ENCODE measurements around the gene NDUFB11. TPM values are rescaled to one million over a fixed set of nuclear protein-coding genes. Genes with fewer than 3 reads are reported as not detected.
"Not testable (repeated sequence)": the region's sequence is repeated elsewhere in the genome, so short reads cannot be mapped to it uniquely, and the experiment has no call there.

The NDUFB11 gene
- total and polyA plus RNA-seq, 7 experiments from 2014 or later, result 51.3 to 162 (median 58.8) TPM

DNA sequence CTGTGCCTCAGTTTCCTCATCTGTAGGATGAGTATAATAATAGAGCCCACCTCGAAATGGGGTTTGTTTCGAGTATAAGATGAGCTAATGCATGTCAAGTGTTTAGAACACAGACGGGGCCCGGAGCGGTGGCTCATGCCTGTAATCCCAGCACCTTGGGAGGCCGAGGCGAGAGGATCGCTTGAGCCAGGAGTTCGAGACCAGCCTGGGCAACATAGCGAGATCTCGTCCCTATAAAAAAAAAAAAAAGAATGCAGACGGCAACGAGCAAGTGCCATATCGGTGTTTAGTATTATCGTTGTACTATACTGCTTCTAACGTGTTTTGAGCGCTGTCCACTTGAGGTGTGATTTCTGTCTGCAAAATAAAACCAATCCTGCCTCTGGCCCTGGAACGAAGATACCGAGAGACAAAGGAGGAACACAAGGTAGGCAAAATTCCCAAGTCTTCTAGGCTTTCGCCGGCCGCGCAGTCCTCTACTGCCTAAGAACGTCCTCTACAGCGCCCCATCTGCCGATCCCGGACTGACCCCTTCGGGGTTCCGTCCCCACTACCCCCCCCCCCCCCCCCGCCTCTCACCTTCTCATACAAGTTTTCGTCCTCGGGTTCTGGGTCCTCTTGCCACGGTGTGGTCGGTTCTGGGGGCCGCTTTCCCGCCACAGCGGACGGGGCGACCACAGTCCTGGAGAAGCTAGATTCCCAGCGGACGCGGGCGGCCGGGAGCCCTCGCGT lies 442 bp downstream of the NDUFB11 start:
- Histone ChIP-seq H3K27me3 (ENCODE audit: control insufficient read depth in 2 of 2, insufficient read depth in 2 of 2, low read length in 2 of 2) (no peaks in the 10 kb centered on the region), H3K9me3 (ENCODE audit: control insufficient read depth in 2 of 3, low read length in 3 of 3) (no peaks in the 10 kb centered on the region), H3K4me3 (ENCODE audit: low read length) (peak overlapping the region; percentile 77), H3K27ac (ENCODE audit: low read depth, low read length) (peak overlapping the region; percentile 94), H3K36me3 (ENCODE audit: control insufficient read depth in 2 of 3, insufficient read depth in 3 of 3, low read length in 3 of 3) (peaks cover 0 to 25% (median 0%) of the 10 kb centered on the region in 3 experiments), H3K4me1 (ENCODE audit: control insufficient read depth in 2 of 2, insufficient read depth in 2 of 2, low read length in 2 of 2) (peaks cover 6 to 12% of the 10 kb centered on the region in 2 donors)
- H3K4me3 Mint-ChIP-seq, result peak overlapping the region; percentile 92 to 99 (median 96)
- H3K4me1 Mint-ChIP-seq, result peaks cover 6 to 42% (median 26%) of the 10 kb centered on the region in 7 donors
- DNase-seq (no peak), ATAC-seq (peak; percentile 10)
- H3K36me3 Mint-ChIP-seq, result peaks cover 0 to 31% (median 28%) of the 10 kb centered on the region in 5 donors
- ChIA-PET CTCF (interaction anchor here (1.2 to 1.8 kb wide), 2 partner anchors 16 to 47 kb away, joined by 3 to 4 read pairs; no protein-coding TSS in a partner anchor), POLR2A (interaction anchor here (1.2 to 2.8 kb wide), 10 partner anchors 9 to 877 kb away, joined by 3 to 33 read pairs (median 4); partner anchors contain the start of genes CDK16 and USP11)
- no peaks in the 10 kb centered on the region for H3K27me3 Mint-ChIP-seq
- H3K27ac Mint-ChIP-seq, result peak overlapping the region; percentile 93 to 99 (median 96)
- peaks cover 0 to 6% (median 0%) of the 10 kb centered on the region in 11 donors for H3K9me3 Mint-ChIP-seq
- intact Hi-C loops (cut with micrococcal nuclease), result loop anchor here (1.0 to 10.0 kb wide), 10 partner anchors 15 to 881 kb away; partner anchors contain the start of genes RP2 (in 2 of the 2), ZNF674 (in 2 of the 2), CDK16 (in 1 of the 2) and USP11 (in 1 of the 2)

DNA sequence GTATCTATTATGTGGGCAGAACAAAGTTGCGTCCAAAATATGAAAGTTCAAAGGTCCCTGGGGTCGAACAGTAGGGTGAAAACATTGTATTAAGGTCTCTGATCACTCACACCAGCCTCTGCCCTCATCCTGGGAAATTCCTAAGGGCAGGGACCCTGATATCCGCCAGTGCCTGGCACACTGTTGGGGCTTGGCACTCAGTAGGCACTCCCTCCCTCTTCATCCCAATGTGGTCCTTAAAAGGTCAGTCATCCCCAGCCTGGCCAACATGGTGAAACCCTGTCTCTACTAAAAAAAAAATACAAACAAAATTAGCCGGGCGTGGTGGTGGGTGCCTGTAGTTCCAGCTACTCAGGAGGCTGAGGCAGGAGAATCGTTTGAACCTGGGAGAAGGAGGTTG lies 6.3 kb downstream of the NDUFB11 start:
- Histone ChIP-seq H3K36me3 (ENCODE audit: control insufficient read depth in 2 of 3, insufficient read depth in 3 of 3, low read length in 3 of 3) (peaks cover 0 to 15% (median 0%) of the 10 kb centered on the region in 3 experiments), H3K27me3 (ENCODE audit: control insufficient read depth in 2 of 2, insufficient read depth in 2 of 2, low read length in 2 of 2) (no peaks in the 10 kb centered on the region), H3K27ac (ENCODE audit: low read depth, low read length) (no peak overlapping the region), H3K9me3 (ENCODE audit: control insufficient read depth in 2 of 3, low read length in 3 of 3) (no peaks in the 10 kb centered on the region), H3K4me3 (ENCODE audit: low read length) (no peak overlapping the region), H3K4me1 (ENCODE audit: control insufficient read depth in 2 of 2, insufficient read depth in 2 of 2, low read length in 2 of 2) (no peaks in the 10 kb centered on the region)
- Mint-ChIP-seq H3K36me3 (peaks cover 0 to 18% (median 11%) of the 10 kb centered on the region in 5 donors), H3K4me3 (no peak overlapping the region), H3K27me3 (no peaks in the 10 kb centered on the region), H3K27ac (no peak overlapping the region), H3K9me3 (peaks cover 0 to 1% (median 0%) of the 10 kb centered on the region in 11 donors), H3K4me1 (peaks cover 2 to 16% (median 10%) of the 10 kb centered on the region in 7 donors)
- intact Hi-C loops (cut with micrococcal nuclease), result no loop called here
- no peak for DNase-seq
- no peak for ATAC-seq
- ChIA-PET POLR2A (no interaction called here), CTCF (no interaction called here)

DNA sequence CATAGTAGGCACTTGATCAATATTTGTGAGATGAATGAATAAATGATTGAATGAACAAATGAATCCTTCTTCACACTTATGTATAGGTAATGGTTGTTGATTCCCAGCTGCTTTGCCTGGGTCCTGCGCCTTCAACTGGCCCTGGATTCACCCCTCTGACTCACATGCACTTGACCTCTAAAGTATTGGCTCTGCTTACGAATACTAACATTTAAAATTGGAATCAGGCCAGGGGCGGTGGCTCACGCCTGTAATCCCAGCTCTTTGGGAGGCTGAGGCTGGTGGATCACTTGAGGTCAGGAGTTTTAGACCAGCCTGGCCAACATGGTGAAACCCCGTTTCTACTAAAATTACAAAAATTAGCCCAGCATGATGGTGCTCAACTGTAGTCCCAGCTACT lies 8.9 kb downstream of the NDUFB11 start:
- CTCF ChIA-PET; H3K36me3 Mint-ChIP-seq; H3K27ac ChIP-seq (ENCODE audit: low read depth, low read length); H3K4me1 Mint-ChIP-seq; H3K9me3 Mint-ChIP-seq; H3K4me1 ChIP-seq (ENCODE audit: control insufficient read depth in 2 of 2, insufficient read depth in 2 of 2, low read length in 2 of 2); H3K4me3 Mint-ChIP-seq; intact Hi-C loops (cut with micrococcal nuclease); H3K36me3 ChIP-seq (ENCODE audit: control insufficient read depth in 2 of 3, insufficient read depth in 3 of 3, low read length in 3 of 3); H3K27me3 Mint-ChIP-seq; DNase-seq; H3K9me3 ChIP-seq (ENCODE audit: control insufficient read depth in 2 of 3, low read length in 3 of 3); H3K4me3 ChIP-seq (ENCODE audit: low read length); ATAC-seq; H3K27me3 ChIP-seq (ENCODE audit: control insufficient read depth in 2 of 2, insufficient read depth in 2 of 2, low read length in 2 of 2): not testable (repeated sequence)
- POLR2A ChIA-PET, result interaction anchor here (2.2 kb wide), 1 partner anchor 9 kb away, joined by 10 read pairs; the partner anchor contains the start of genes NDUFB11 and RBM10
- H3K27ac Mint-ChIP-seq, result peak overlapping the region in 1 of 9 donors; percentile 33

DNA sequence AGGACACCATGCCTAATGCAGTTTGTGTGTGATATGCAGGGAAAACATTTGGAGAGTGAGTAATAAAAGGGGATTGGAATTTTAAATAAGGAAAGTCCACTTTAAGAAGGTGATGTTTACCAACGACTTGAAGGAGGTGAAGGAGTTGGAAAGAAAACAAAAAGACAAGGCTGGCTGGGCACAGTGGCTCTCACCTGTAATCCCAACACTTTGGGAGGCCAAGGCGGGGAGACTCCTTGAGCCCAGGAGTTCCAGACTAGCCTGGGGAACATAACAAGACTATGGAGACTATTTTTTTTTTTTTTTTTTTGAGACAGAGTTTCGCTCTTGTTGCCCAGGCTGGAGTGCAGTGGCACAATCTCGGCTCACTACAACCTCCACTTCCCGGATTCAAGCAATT lies 11.0 kb downstream of the NDUFB11 start:
- Mint-ChIP-seq H3K27ac (no peak overlapping the region), H3K9me3 (no peaks in the 10 kb centered on the region), H3K27me3 (no peaks in the 10 kb centered on the region), H3K4me1 (peaks cover 0 to 7% (median 4%) of the 10 kb centered on the region in 7 donors), H3K36me3 (no peaks in the 10 kb centered on the region), H3K4me3 (no peak overlapping the region)
- intact Hi-C loops (cut with micrococcal nuclease), result no loop called here
- no peaks in the 10 kb centered on the region for H3K27me3 ChIP-seq (ENCODE audit: control insufficient read depth in 2 of 2, insufficient read depth in 2 of 2, low read length in 2 of 2)
- H3K27ac ChIP-seq (ENCODE audit: low read depth, low read length), result no peak overlapping the region
- ATAC-seq, result no peak
- no peaks in the 10 kb centered on the region for H3K9me3 ChIP-seq (ENCODE audit: control insufficient read depth in 2 of 3, low read length in 3 of 3)
- no peak for DNase-seq
- H3K36me3 ChIP-seq (ENCODE audit: control insufficient read depth in 2 of 3, insufficient read depth in 3 of 3, low read length in 3 of 3), result no peaks in the 10 kb centered on the region
- ChIA-PET POLR2A (interaction anchor here (0.6 to 2.2 kb wide), 2 partner anchors 11 to 12 kb away, joined by 3 to 10 read pairs; partner anchors contain the start of genes NDUFB11 and RBM10), CTCF (no interaction called here)
- H3K4me1 ChIP-seq (ENCODE audit: control insufficient read depth in 2 of 2, insufficient read depth in 2 of 2, low read length in 2 of 2), result no peaks in the 10 kb centered on the region
- no peak overlapping the region for H3K4me3 ChIP-seq (ENCODE audit: low read length)

DNA sequence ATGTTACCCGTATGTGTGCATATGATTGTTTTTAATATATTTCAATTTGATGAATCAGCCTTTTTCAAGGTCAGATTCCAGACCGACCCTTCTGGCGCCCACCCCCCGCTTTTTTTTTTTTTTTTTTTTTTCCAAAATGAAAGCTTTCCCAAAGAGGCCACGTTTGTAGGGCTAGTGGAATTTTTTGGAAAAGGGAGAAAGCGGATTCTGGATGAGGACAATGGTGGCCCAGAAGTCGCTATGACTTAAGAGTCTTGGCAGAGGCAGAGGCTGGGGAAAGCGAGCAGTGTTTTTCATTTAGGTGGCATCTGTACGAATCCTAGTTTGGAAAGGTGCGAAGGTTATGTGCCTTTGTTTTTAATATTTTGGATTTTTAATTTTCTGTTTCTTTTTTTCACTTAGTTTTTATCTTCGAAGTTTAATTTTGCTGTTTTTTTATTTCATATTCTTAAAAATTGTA lies 14.6 kb downstream of the NDUFB11 start:
- ChIA-PET POLR2A (interaction anchor here (0.6 to 3.8 kb wide), 4 partner anchors 15 to 394 kb away, joined by 3 to 33 read pairs (median 4); partner anchors contain the start of genes NDUFB11 and RBM10), CTCF (interaction anchor here (1.1 kb wide), 1 partner anchor 15 kb away, joined by 3 read pairs; the partner anchor contains the start of genes NDUFB11 and RBM10)
- Mint-ChIP-seq H3K27ac (peak overlapping the region in 7 of 9 donors; percentile 9 to 98 (median 93)), H3K9me3 (no peaks in the 10 kb centered on the region), H3K27me3 (no peaks in the 10 kb centered on the region), H3K36me3 (no peaks in the 10 kb centered on the region), H3K4me3 (peak overlapping the region; percentile 59 to 99 (median 96)), H3K4me1 (peaks cover 0 to 7% (median 4%) of the 10 kb centered on the region in 7 donors)
- no peak for ATAC-seq
- H3K4me1 ChIP-seq (ENCODE audit: control insufficient read depth in 2 of 2, insufficient read depth in 2 of 2, low read length in 2 of 2), result no peaks in the 10 kb centered on the region
- no peak overlapping the region for H3K4me3 ChIP-seq (ENCODE audit: low read length)
- no peaks in the 10 kb centered on the region for H3K27me3 ChIP-seq (ENCODE audit: control insufficient read depth in 2 of 2, insufficient read depth in 2 of 2, low read length in 2 of 2)
- peak overlapping the region; percentile 72 for H3K27ac ChIP-seq (ENCODE audit: low read depth, low read length)
- no peaks in the 10 kb centered on the region for H3K9me3 ChIP-seq (ENCODE audit: control insufficient read depth in 2 of 3, low read length in 3 of 3)
- no peaks in the 10 kb centered on the region for H3K36me3 ChIP-seq (ENCODE audit: control insufficient read depth in 2 of 3, insufficient read depth in 3 of 3, low read length in 3 of 3)
- DNase-seq, result peak in 1 of 9 donors; percentile 1
- intact Hi-C loops (cut with micrococcal nuclease), result loop anchor here (1.0 to 5.0 kb wide), 6 partner anchors 14 to 529 kb away; partner anchors contain the start of genes UBA1 (in 2 of the 2), CDK16 (in 1 of the 2), NDUFB11 (in 1 of the 2) and RBM10 (in 1 of the 2)

DNA sequence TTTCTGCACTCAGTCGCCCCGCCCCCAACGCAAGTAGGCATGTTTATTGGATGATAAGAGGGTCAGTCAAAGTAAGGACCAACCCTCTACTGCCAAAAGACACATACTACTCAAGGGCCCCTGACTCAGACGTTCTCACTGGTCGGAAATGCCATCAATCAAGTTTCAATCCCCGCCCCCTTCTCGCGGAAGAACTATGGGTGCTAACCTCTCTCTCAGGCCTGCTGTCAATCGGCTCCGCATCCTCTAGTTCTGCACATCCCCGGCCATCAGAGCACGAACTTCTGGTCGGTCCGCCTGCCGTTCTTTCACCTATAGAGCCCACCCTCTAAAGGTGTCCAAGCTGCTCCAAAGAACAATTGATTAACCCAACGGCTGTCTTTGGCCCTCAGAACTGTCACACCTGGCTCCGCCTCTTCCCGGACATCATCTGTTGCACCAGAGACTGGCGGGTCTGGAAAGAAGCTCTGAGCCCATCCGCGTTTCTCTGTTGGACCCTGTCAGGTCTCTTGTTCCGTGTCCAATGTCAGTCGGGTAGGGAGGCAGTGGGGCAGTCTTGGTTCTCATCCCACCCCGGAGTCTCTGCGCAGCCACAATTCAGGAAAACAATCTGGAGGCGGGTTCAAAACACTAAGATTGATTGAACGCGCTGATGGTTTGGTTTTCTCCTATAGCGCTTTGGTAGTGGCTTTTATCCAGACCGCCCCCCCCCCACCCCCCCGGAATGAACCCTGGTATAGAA lies 15.2 kb downstream of the NDUFB11 start:
- ChIA-PET POLR2A (interaction anchor here (0.6 to 3.8 kb wide), 7 partner anchors 7 to 525 kb away, joined by 3 to 33 read pairs (median 3); partner anchors contain the start of genes NDUFB11 and RBM10), CTCF (interaction anchor here (1.1 kb wide), 1 partner anchor 16 kb away, joined by 3 read pairs; the partner anchor contains the start of genes NDUFB11 and RBM10)
- H3K36me3 ChIP-seq (ENCODE audit: control insufficient read depth in 2 of 3, insufficient read depth in 3 of 3, low read length in 3 of 3), result no peaks in the 10 kb centered on the region
- H3K9me3 Mint-ChIP-seq, result no peaks in the 10 kb centered on the region
- H3K36me3 Mint-ChIP-seq, result no peaks in the 10 kb centered on the region
- H3K4me1 Mint-ChIP-seq, result peaks cover 0 to 7% (median 4%) of the 10 kb centered on the region in 7 donors
- peak overlapping the region; percentile 95 for H3K4me3 ChIP-seq (ENCODE audit: low read length)
- H3K9me3 ChIP-seq (ENCODE audit: control insufficient read depth in 2 of 3, low read length in 3 of 3), result no peaks in the 10 kb centered on the region
- peak overlapping the region; percentile 72 for H3K27ac ChIP-seq (ENCODE audit: low read depth, low read length)
- DNase-seq (peak; percentile 74 to 94 (median 90)), ATAC-seq (peak; percentile 99)
- intact Hi-C loops (cut with micrococcal nuclease), result loop anchor here (1.0 to 5.0 kb wide), 6 partner anchors 15 to 529 kb away; partner anchors contain the start of genes UBA1 (in 2 of the 2), CDK16 (in 1 of the 2), NDUFB11 (in 1 of the 2) and RBM10 (in 1 of the 2)
- no peaks in the 10 kb centered on the region for H3K4me1 ChIP-seq (ENCODE audit: control insufficient read depth in 2 of 2, insufficient read depth in 2 of 2, low read length in 2 of 2)
- H3K27me3 Mint-ChIP-seq, result no peaks in the 10 kb centered on the region
- H3K27me3 ChIP-seq (ENCODE audit: control insufficient read depth in 2 of 2, insufficient read depth in 2 of 2, low read length in 2 of 2), result no peaks in the 10 kb centered on the region
- H3K27ac Mint-ChIP-seq, result peak overlapping the region; percentile 93 to 99 (median 97)
- H3K4me3 Mint-ChIP-seq, result peak overlapping the region; percentile 76 to 100 (median 97)

Measured in naive thymus-derived CD4-positive, alpha-beta T cell (primary cell).